Keratinocyte (primary cell): ENCODE data around the gene RAD54L2. TPM values are rescaled to one million over a fixed set of nuclear protein-coding genes. Genes with fewer than 3 reads are reported as not detected.

Experiments used
- DNase-seq: peaks from one replicate; pipeline ENCODE4 v3.0.0-alpha.2; 2011; ENCODE audit warnings: low read depth, missing footprints, low spot score
- FAIRE-seq: peaks from 2 replicates; lab custom pipeline; 2011; peaks lifted over from hg19 to GRCh38; lab: Jason Lieb, UNC
- H2AFZ ChIP-seq: 2 replicates; pipeline ENCODE4 v1.6.0; 2012; ENCODE audit warnings: low read length, control low read depth, inconsistent platforms; ENCODE audit not compliant: control insufficient read depth
- H3K27ac ChIP-seq: 2 replicates; pipeline ENCODE4 v1.5.1; 2011; ENCODE audit warnings: low read length; ENCODE audit not compliant: control insufficient read depth, insufficient read depth
- H3K27me3 ChIP-seq: 3 replicates; pipeline ENCODE4 v1.6.0; 2011; ENCODE audit warnings: low read length; ENCODE audit not compliant: control insufficient read depth, insufficient read depth; ENCODE audit errors: extremely low read depth
- H3K36me3 ChIP-seq, 2 experiments: 2 replicates in 1 of 2; 3 replicates in 1 of 2; pipeline ENCODE4 v1.5.1; 2011; ENCODE audit warnings: low read length in 2 of 2, mild to moderate bottlenecking in 1 of 2; ENCODE audit not compliant: control insufficient read depth in 2 of 2, insufficient read depth in 2 of 2; ENCODE audit errors: extremely low read depth in 1 of 2
- H3K4me1 ChIP-seq: 3 replicates; pipeline ENCODE4 v1.5.1; 2011; ENCODE audit warnings: low read length; ENCODE audit not compliant: control insufficient read depth, insufficient read depth; ENCODE audit errors: extremely low read depth
- H3K4me2 ChIP-seq: 3 replicates; pipeline ENCODE4 v1.6.0; 2011; ENCODE audit warnings: low read depth, low read length; ENCODE audit not compliant: control insufficient read depth, insufficient read depth; ENCODE audit errors: extremely low read depth
- H3K4me3 ChIP-seq, 3 experiments: fragments of 200-600 bp in 1 of 3; sonication (generic) in 1 of 3; 2 replicates in 2 of 3; 3 replicates in 1 of 3; pipeline ENCODE4 v1.5.1; 2011 to 2016; ENCODE audit warnings: low read length in 3 of 3, mild to moderate bottlenecking in 3 of 3, control low read depth in 2 of 3, inconsistent platforms in 1 of 3, low read depth in 1 of 3, mixed read lengths in 1 of 3, mixed run types in 1 of 3, moderate library complexity in 1 of 3; ENCODE audit not compliant: control insufficient read depth in 2 of 3, insufficient read depth in 2 of 3; ENCODE audit errors: extremely low read depth in 1 of 3
- H3K79me2 ChIP-seq: 2 replicates; pipeline ENCODE4 v1.6.0; 2012; ENCODE audit warnings: low read length; ENCODE audit not compliant: control insufficient read depth, insufficient read depth
- H3K9ac ChIP-seq: 3 replicates; pipeline ENCODE4 v1.6.0; 2011; ENCODE audit warnings: low read length; ENCODE audit not compliant: control insufficient read depth, insufficient read depth; ENCODE audit errors: extremely low read depth
- H3K9me1 ChIP-seq: 3 replicates; pipeline ENCODE4 v1.6.0; 2011; ENCODE audit warnings: low read length; ENCODE audit not compliant: control insufficient read depth, insufficient read depth; ENCODE audit errors: extremely low read depth
- H3K9me3 ChIP-seq: 2 replicates; pipeline ENCODE4 v1.5.1; 2012; ENCODE audit warnings: low read depth, low read length; ENCODE audit not compliant: control insufficient read depth
- H4K20me1 ChIP-seq: 3 replicates; pipeline ENCODE4 v1.6.0; 2011; ENCODE audit warnings: low read length; ENCODE audit not compliant: control insufficient read depth, insufficient read depth; ENCODE audit errors: extremely low read depth
- CTCF ChIP-seq, 3 experiments: IDR thresholded peaks in 1 of 3; conservative IDR thresholded peaks in 1 of 3; optimal IDR thresholded peaks in 1 of 3; 2 replicates in 2 of 3; 3 replicates in 1 of 3; pipeline versions ENCODE3 to v1.5.1; 2011; ENCODE audit warnings: low read length in 3 of 3, mild to moderate bottlenecking in 3 of 3, moderate library complexity in 2 of 3, control low read depth in 1 of 3, inconsistent platforms in 1 of 3; ENCODE audit not compliant: insufficient read depth in 2 of 3; ENCODE audit errors: extremely low read depth in 1 of 3
- EZH2 ChIP-seq: IDR thresholded peaks from one replicate; pipeline ENCODE4 v1.6.1; 2012; ENCODE audit warnings: inconsistent platforms, mild to moderate bottlenecking, low read length, moderate library complexity
- dilution Hi-C: fragments of 300-500 bp; cut with MboI; formaldehyde crosslinking; loops from one replicate; pipeline ENCODE4 v1.7.0; 2020; ENCODE audit warnings: low sequenced_read_pairs; ENCODE audit not compliant: extremely low pct_ligation_motif_present
- polyA minus RNA-seq, 3 experiments: library from RNA; depleted of rRNA, polyadenylated mRNA; stranded (reverse); fragments of >200 nt; gene quantifications; 1 replicate in 1 of 3; 2 replicates in 1 of 3; 3 replicates in 1 of 3; pipeline ENCODE4 v1.2.3, GENCODE V29; 2011
- polyA plus RNA-seq, 5 experiments: library from polyadenylated mRNA; depleted of rRNA in 3 of 5; stranded (reverse) in 3 of 5; stranded (forward) in 1 of 5; unstranded in 1 of 5; fragments of >200 nt; gene quantifications; 1 replicate in 1 of 5; 2 replicates in 3 of 5; 3 replicates in 1 of 5; pipeline versions ENCODE4 v1.2.1 to v1.2.3, GENCODE V29; 2011 to 2012; ENCODE audit warnings: missing spikeins in 2 of 5, low read depth in 1 of 5, low replicate concordance in 1 of 5

The RAD54L2 gene, protein sequence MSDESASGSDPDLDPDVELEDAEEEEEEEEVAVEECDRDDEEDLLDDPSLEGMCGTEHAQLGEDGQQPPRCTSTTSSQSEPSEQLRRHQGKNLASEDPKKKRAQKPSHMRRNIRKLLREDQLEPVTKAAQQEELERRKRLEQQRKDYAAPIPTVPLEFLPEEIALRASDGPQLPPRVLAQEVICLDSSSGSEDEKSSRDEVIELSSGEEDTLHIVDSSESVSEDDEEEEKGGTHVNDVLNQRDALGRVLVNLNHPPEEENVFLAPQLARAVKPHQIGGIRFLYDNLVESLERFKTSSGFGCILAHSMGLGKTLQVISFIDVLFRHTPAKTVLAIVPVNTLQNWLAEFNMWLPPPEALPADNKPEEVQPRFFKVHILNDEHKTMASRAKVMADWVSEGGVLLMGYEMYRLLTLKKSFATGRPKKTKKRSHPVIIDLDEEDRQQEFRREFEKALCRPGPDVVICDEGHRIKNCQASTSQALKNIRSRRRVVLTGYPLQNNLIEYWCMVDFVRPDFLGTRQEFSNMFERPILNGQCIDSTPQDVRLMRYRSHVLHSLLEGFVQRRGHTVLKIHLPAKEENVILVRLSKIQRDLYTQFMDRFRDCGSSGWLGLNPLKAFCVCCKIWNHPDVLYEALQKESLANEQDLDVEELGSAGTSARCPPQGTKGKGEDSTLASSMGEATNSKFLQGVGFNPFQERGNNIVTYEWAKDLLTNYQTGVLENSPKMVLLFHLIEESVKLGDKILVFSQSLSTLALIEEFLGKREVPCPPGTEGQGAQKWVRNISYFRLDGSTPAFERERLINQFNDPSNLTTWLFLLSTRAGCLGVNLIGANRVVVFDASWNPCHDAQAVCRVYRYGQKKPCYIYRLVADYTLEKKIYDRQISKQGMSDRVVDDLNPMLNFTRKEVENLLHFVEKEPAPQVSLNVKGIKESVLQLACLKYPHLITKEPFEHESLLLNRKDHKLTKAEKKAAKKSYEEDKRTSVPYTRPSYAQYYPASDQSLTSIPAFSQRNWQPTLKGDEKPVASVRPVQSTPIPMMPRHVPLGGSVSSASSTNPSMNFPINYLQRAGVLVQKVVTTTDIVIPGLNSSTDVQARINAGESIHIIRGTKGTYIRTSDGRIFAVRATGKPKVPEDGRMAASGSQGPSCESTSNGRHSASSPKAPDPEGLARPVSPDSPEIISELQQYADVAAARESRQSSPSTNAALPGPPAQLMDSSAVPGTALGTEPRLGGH (N-terminal part only)
- 3.5 to 6.7 TPM (median 4.2 TPM) in 3 replicates for polyA plus RNA-seq
- 5.2 TPM for polyA plus RNA-seq (2011; ENCODE audit: low read depth)
- 3.5 and 3.7 TPM in 2 replicates for polyA plus RNA-seq (2011; cell fraction: cytosol; rRNA removed)
- polyA plus RNA-seq (2011; cell fraction: nucleus; rRNA removed) = 14.5 and 15.6 TPM in 2 replicates
- 6.2 and 6.6 TPM in 2 replicates for polyA plus RNA-seq (2012; ENCODE audit: low replicate concordance)
- 23.0 to 31.7 TPM (median 27.0 TPM) in 3 replicates for polyA minus RNA-seq
- polyA minus RNA-seq (2011; cell fraction: cytosol; rRNA and poly(A)+ RNA removed) = 9.2 TPM
- 18.7 and 35.4 TPM in 2 replicates for polyA minus RNA-seq (2011; cell fraction: nucleus; rRNA and poly(A)+ RNA removed)

GRCh38 chr3:51538459-51539290 lies at the start of gene RAD54L2:
RAD54L2 (plus strand) TSS chr3:51538719; CDS start chr3:51590421, 51,702 bp downstream.
- H3K4me3 ChIP-seq = peak within 1 kb of the TSS; percentile 63 to 92 (median 80)
- dilution Hi-C loops = no loop called here
- no peaks in the 10 kb centered on the region for H3K9me1 ChIP-seq
- H3K9ac ChIP-seq = peak within 1 kb of the TSS; percentile 92
- peaks cover 2% of the 10 kb centered on the region for H4K20me1 ChIP-seq
- peaks cover 1 to 6% of the 10 kb centered on the region in 2 experiments for H3K36me3 ChIP-seq
- DNase-seq = no peak
- H3K79me2 ChIP-seq = peaks cover 42% of the 10 kb centered on the region
- H3K4me1 ChIP-seq = peaks cover 15% of the 10 kb centered on the region
- H3K9me3 ChIP-seq = no peaks in the 10 kb centered on the region
- H3K4me2 ChIP-seq = peak within 1 kb of the TSS; percentile 89
- H2AFZ ChIP-seq = peak within 1 kb of the TSS; percentile 100
- FAIRE-seq = peak; percentile 17
- TF ChIP-seq CTCF (optimal IDR thresholded peaks at IDR 0.05 in 1 of 3, IDR thresholded peaks at IDR 0.05 in 1 of 3, conservative IDR thresholded peaks at IDR 0.05 in 1 of 3; ENCODE audit: extremely low read depth in 1 of 3, insufficient read depth in 2 of 3, low read length in 3 of 3) = peak in 1 of 3 experiments; percentile 50
- no peak for TF ChIP-seq EZH2
- peak within 1 kb of the TSS; percentile 80 for H3K27ac ChIP-seq
- no peaks in the 10 kb centered on the region for H3K27me3 ChIP-seq
